Stimulated activated CD4-positive, alpha-beta T cell treated with anti-CD3 and anti-CD28 coated beads, Interleukin-4, amount 100 ng/mL, for 4 hours (primary cell): ENCODE measurements around the gene NISCH.

Experiments
- DNase-seq, 2 experiments: peaks; one replicate each; pipeline ENCODE4 v3.0.0-alpha.2; 2020

The NISCH gene

GRCh38 chr3:52528586-52529375 lies 73.4 kb downstream of the NISCH start:
- no peak for DNase-seq

GRCh38 chr3:52529376-52530333 lies 74.3 kb downstream of the NISCH start:
- DNase-seq: no peak

- no peak for DNase-seq
These were observed 75.8 kb downstream of the NISCH start for GRCh38 chr3:52530918-52531826.

- DNase-seq: no peak
These were observed 76.6 kb downstream of the NISCH start for GRCh38 chr3:52531860-52532516.

- DNase-seq: no peak
These were observed 77.1 kb downstream of the NISCH start for GRCh38 chr3:52532517-52532837.

- DNase-seq: peak in 1 of 2 experiments; percentile 26
These were observed 77.6 kb downstream of the NISCH start for GRCh38 chr3:52532838-52533622.

GRCh38 chr3:52533623-52534280 lies 78.3 kb downstream of the NISCH start, which contains the start of gene NT5DC2:
TSS of gene NT5DC2 (minus strand) at chr3:52533857. CDS start at chr3:52533737, 120 bp downstream.
- peak; percentile 55 to 74 for DNase-seq

- no peak for DNase-seq
These were observed 79.1 kb downstream of the NISCH start for GRCh38 chr3:52534281-52535183.

- DNase-seq: no peak
These were observed 80.2 kb downstream of the NISCH start for GRCh38 chr3:52535411-52536111.

- no peak for DNase-seq
These were observed 80.6 kb downstream of the NISCH start for GRCh38 chr3:52536112-52536368.

- DNase-seq: peak; percentile 96 to 98
These were observed 81.2 kb downstream of the NISCH start, which contains the start of gene UQCC5 for GRCh38 chr3:52536369-52537164. TSS of gene UQCC5 (plus strand) at chr3:52536605. CDS start at chr3:52536756, 151 bp downstream.

- DNase-seq: no peak
These were observed 81.8 kb downstream of the NISCH start for GRCh38 chr3:52537165-52537620.

GRCh38 chr3:52537726-52538421 lies 82.5 kb downstream of the NISCH start:
- no peak for DNase-seq

GRCh38 chr3:52539010-52539653 lies 83.7 kb downstream of the NISCH start:
- DNase-seq: no peak

GRCh38 chr3:52541050-52541449 lies 85.6 kb downstream of the NISCH start:
- DNase-seq: no peak
